IMR-90 (cell line): Measurements from ENCODE around the gene ING3. TPM values are rescaled to one million over a fixed set of nuclear protein-coding genes. Genes with fewer than 3 reads are reported as not detected.

ENCODE experiments used
- ATAC-seq: fragments of 200-7000 bp; cut with Tn5 transposase; 2 replicates; pipeline ENCODE4 v1.9.1; 2020; ENCODE audit warnings: low read depth, mild to moderate bottlenecking, moderate library complexity
- BruUV-seq: library from RNA; stranded (reverse); fragments of 400-500 nt; replicated peaks from 2 replicates; lab custom pipeline; 2021; lab: Mats Ljungman, UMichigan
- CTCF ChIA-PET: fragments of 300-600 bp; formaldehyde crosslinking; extraction: SDS; loops from one replicate; lab custom pipeline; 2021; ENCODE audit warnings: antibody characterized with exemption; lab: Yijun Ruan, JAX
- POLR2A ChIA-PET: fragments of 300-600 bp; sonication (Branson Sonifier 250); formaldehyde crosslinking; loops from one replicate; lab custom pipeline; 2022; ENCODE audit warnings: antibody characterized with exemption; ENCODE audit not compliant: unreplicated experiment; lab: Charles Lee
- DNase-seq: peaks from one replicate; pipeline ENCODE4 v3.0.0; 2013
- H2AFZ ChIP-seq: replicated peaks from 2 replicates; pipeline ENCODE3; 2013; ENCODE audit warnings: low read length, mild to moderate bottlenecking; ENCODE audit not compliant: poor library complexity
- H2AK5ac ChIP-seq: 2 replicates; pipeline ENCODE4 v1.6.1; 2013; ENCODE audit warnings: low read depth, low read length, inconsistent platforms
- H2AK9ac ChIP-seq: replicated peaks from 2 replicates; pipeline ENCODE3; 2013; ENCODE audit warnings: mild to moderate bottlenecking, low read depth, low read length, moderate library complexity; ENCODE audit not compliant: poor library complexity
- H2BK120ac ChIP-seq: 2 replicates; pipeline ENCODE4 v1.6.1; 2013; ENCODE audit warnings: low read depth, low read length, inconsistent platforms
- H2BK15ac ChIP-seq: 3 replicates; pipeline ENCODE4 v1.6.1; 2013; ENCODE audit warnings: low read depth, low read length, inconsistent platforms
- H2BK20ac ChIP-seq: 2 replicates; pipeline ENCODE4 v1.6.1; 2013; ENCODE audit warnings: low read depth, mild to moderate bottlenecking, inconsistent platforms, low read length, moderate library complexity
- H2BK5ac ChIP-seq: 2 replicates; pipeline ENCODE4 v1.6.1; 2013; ENCODE audit warnings: mild to moderate bottlenecking, low read depth, low read length, inconsistent platforms; ENCODE audit not compliant: poor library complexity, severe bottlenecking
- H3K14ac ChIP-seq: replicated peaks from 2 replicates; pipeline ENCODE4 v1.6.1; 2013; ENCODE audit warnings: low read depth, low read length, inconsistent platforms
- H3K18ac ChIP-seq: 2 replicates; pipeline ENCODE4 v1.6.1; 2013; ENCODE audit warnings: low read depth, low read length, control low read depth
- H3K23ac ChIP-seq: 2 replicates; pipeline ENCODE4 v1.6.1; 2013; ENCODE audit warnings: low read depth, low read length, inconsistent platforms
- H3K27ac ChIP-seq: 2 replicates; pipeline ENCODE4 v1.5.1; 2013; ENCODE audit warnings: mild to moderate bottlenecking, control low read depth, low read length; ENCODE audit not compliant: insufficient read depth
- H3K27me3 ChIP-seq: 2 replicates; pipeline ENCODE4 v1.6.1; 2013; ENCODE audit warnings: low read length; ENCODE audit not compliant: control insufficient read depth, insufficient read depth
- H3K36me3 ChIP-seq: 2 replicates; pipeline ENCODE4 v1.6.1; 2013; ENCODE audit warnings: low read length, mixed read lengths; ENCODE audit not compliant: control insufficient read depth, insufficient read depth
- H3K4ac ChIP-seq: 2 replicates; pipeline ENCODE4 v1.6.1; 2013; ENCODE audit warnings: low read depth, low read length, inconsistent platforms
- H3K4me1 ChIP-seq: 2 replicates; pipeline ENCODE4 v1.6.1; 2013; ENCODE audit warnings: low read length, mixed read lengths; ENCODE audit not compliant: control insufficient read depth, insufficient read depth
- H3K4me2 ChIP-seq: 2 replicates; pipeline ENCODE4 v1.6.1; 2013; ENCODE audit warnings: low read depth, mild to moderate bottlenecking, control low read depth, low read length, moderate library complexity
- H3K4me3 ChIP-seq: 2 replicates; pipeline ENCODE4 v1.5.1; 2013; ENCODE audit warnings: low read depth, mild to moderate bottlenecking, control low read depth, low read length, moderate library complexity; ENCODE audit not compliant: insufficient read depth
- H3K56ac ChIP-seq: 2 replicates; pipeline ENCODE4 v1.6.1; 2013; ENCODE audit warnings: low read length, inconsistent platforms; ENCODE audit not compliant: insufficient read depth; ENCODE audit errors: extremely low read depth
- H3K79me1 ChIP-seq, 2 experiments: 2 replicates each; pipeline ENCODE4 v1.6.1; 2013; ENCODE audit warnings: low read length in 2 of 2, inconsistent platforms in 1 of 2, low read depth in 1 of 2
- H3K9ac ChIP-seq: 2 replicates; pipeline ENCODE4 v1.6.1; 2013; ENCODE audit warnings: low read depth, low read length, control low read depth
- H3K9me1 ChIP-seq: 2 replicates; pipeline ENCODE4 v1.6.1; 2013; ENCODE audit warnings: low read length, inconsistent platforms; ENCODE audit not compliant: insufficient read depth
- H3K9me3 ChIP-seq: 2 replicates; pipeline ENCODE4 v1.6.1; 2013; ENCODE audit warnings: low read length; ENCODE audit not compliant: control insufficient read depth, insufficient read depth
- H4K20me1 ChIP-seq: 2 replicates; pipeline ENCODE4 v1.6.1; 2013; ENCODE audit warnings: low read length, inconsistent platforms; ENCODE audit not compliant: insufficient read depth
- H4K5ac ChIP-seq: 2 replicates; pipeline ENCODE4 v1.6.1; 2013; ENCODE audit warnings: mild to moderate bottlenecking, low read depth, low read length, control low read depth
- H4K8ac ChIP-seq, 2 experiments: 2 replicates each; pipeline ENCODE4 v1.6.1; 2013; ENCODE audit warnings: low read depth in 2 of 2, low read length in 2 of 2, control low read depth in 1 of 2, inconsistent platforms in 1 of 2
- H4K91ac ChIP-seq: 2 replicates; pipeline ENCODE4 v1.6.1; 2013; ENCODE audit warnings: low read depth, low read length, inconsistent platforms; ENCODE audit not compliant: insufficient read depth
- BHLHE40 ChIP-seq: fragments of 150-350 bp; IDR thresholded peaks from 2 replicates; pipeline ENCODE4 v1.6.1; 2016; ENCODE audit warnings: mild to moderate bottlenecking, low read depth, low read length
- dilution Hi-C: fragments of 300-500 bp; cut with HindIII; formaldehyde crosslinking; loops from one replicate; pipeline ENCODE4 v1.14.3; 2018; ENCODE audit warnings: low sequenced_read_pairs; ENCODE audit not compliant: unreplicated experiment
- in situ Hi-C: fragments of 300-500 bp; cut with MboI; formaldehyde crosslinking; loops from 3 replicates; pipeline ENCODE4 v1.14.3; 2019; ENCODE audit warnings: low sequenced_read_pairs, inconsistent platforms, mixed read lengths
- intact Hi-C: fragments of 100-400 bp; cut with micrococcal nuclease; formaldehyde crosslinking; loops from 2 replicates; pipeline ENCODE4 v1.10.0; 2022
- polyA plus RNA-seq, 3 experiments: library from polyadenylated mRNA; depleted of rRNA; stranded (reverse); fragments of >200 nt; gene quantifications; 2 replicates each; pipeline ENCODE4 v1.2.3, GENCODE V29; 2012; ENCODE audit warnings: low replicate concordance in 1 of 3
- total RNA-seq: library from RNA; depleted of rRNA; stranded (reverse); fragments of >200 nt; gene quantifications from 2 replicates; pipeline ENCODE4 v1.2.3, GENCODE V29; 2012
- TF ChIP-seq, protein P1 (sequence below): conservative IDR thresholded peaks from 2 replicates; pipeline ENCODE4 v1.5.1; 2012; ENCODE audit warnings: mild to moderate bottlenecking, low read depth, low read length, improper control_type of control experiment
- TF ChIP-seq, protein P2 (sequence below): fragments of 150-350 bp; IDR thresholded peaks from 2 replicates; pipeline ENCODE4 v1.6.1; 2016; ENCODE audit warnings: low read depth, mild to moderate bottlenecking, low read length, moderate library complexity, borderline replicate concordance

ING3 gene
- total and polyA plus RNA-seq, 2 of the 4 experiments (the other 2 are of a cell fraction): 7.2 to 11.3 TPM

DNA sequence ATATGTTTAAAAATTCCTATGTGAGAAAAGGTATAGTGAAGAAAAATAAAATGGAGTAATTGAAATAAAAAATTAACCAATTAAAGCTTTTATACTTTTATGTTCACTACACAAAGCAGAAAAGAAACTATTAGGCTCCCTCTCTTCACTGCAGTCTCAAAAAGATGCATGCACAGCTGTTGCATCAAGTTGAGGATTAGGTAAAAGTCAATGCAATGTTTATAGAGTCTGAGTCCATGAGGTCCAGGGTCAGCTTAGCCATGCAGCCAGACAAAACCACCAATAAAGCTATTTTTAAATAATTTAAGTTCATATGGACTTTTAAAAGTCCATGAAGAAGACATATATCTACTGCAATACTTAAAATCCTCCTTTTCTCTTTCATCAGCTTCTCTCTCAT lies 31.1 kb upstream of the ING3 start:
- H3K18ac ChIP-seq: no peak overlapping the region
- no peak overlapping the region for H2AK9ac ChIP-seq
- H2BK5ac ChIP-seq: no peak overlapping the region
- H4K5ac ChIP-seq: no peak overlapping the region
- H4K20me1 ChIP-seq: no peaks in the 10 kb centered on the region
- H3K23ac ChIP-seq: no peak overlapping the region
- intact Hi-C loops (no loop called here), in situ Hi-C loops (no loop called here), dilution Hi-C loops (no loop called here)
- TF ChIP-seq BHLHE40: no peak
- TF ChIP-seq, protein P1, sequence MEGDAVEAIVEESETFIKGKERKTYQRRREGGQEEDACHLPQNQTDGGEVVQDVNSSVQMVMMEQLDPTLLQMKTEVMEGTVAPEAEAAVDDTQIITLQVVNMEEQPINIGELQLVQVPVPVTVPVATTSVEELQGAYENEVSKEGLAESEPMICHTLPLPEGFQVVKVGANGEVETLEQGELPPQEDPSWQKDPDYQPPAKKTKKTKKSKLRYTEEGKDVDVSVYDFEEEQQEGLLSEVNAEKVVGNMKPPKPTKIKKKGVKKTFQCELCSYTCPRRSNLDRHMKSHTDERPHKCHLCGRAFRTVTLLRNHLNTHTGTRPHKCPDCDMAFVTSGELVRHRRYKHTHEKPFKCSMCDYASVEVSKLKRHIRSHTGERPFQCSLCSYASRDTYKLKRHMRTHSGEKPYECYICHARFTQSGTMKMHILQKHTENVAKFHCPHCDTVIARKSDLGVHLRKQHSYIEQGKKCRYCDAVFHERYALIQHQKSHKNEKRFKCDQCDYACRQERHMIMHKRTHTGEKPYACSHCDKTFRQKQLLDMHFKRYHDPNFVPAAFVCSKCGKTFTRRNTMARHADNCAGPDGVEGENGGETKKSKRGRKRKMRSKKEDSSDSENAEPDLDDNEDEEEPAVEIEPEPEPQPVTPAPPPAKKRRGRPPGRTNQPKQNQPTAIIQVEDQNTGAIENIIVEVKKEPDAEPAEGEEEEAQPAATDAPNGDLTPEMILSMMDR: no peak
- TF ChIP-seq, protein P2, sequence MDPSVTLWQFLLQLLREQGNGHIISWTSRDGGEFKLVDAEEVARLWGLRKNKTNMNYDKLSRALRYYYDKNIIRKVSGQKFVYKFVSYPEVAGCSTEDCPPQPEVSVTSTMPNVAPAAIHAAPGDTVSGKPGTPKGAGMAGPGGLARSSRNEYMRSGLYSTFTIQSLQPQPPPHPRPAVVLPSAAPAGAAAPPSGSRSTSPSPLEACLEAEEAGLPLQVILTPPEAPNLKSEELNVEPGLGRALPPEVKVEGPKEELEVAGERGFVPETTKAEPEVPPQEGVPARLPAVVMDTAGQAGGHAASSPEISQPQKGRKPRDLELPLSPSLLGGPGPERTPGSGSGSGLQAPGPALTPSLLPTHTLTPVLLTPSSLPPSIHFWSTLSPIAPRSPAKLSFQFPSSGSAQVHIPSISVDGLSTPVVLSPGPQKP: no peak
- H3K79me1 ChIP-seq: no peaks in the 10 kb centered on the region
- no peak overlapping the region for H2BK20ac ChIP-seq
- H4K91ac ChIP-seq: no peak overlapping the region
- ChIA-PET POLR2A (no interaction called here), CTCF (interaction anchor here (1.4 kb wide), 1 partner anchor 113 kb away, joined by 4 read pairs; no protein-coding TSS in a partner anchor)
- no peak overlapping the region for H2BK120ac ChIP-seq
- H3K4me2 ChIP-seq: no peak overlapping the region
- peak; percentile 17; the same call in 1 of the 2 replicates for ATAC-seq
- H2BK15ac ChIP-seq: no peak overlapping the region
- no peak overlapping the region for H2AK5ac ChIP-seq
- H3K4me3 ChIP-seq: no peak overlapping the region
- H3K9me3 ChIP-seq: no peaks in the 10 kb centered on the region
- H3K4me1 ChIP-seq: no peaks in the 10 kb centered on the region
- H3K36me3 ChIP-seq: no peaks in the 10 kb centered on the region
- no TSS peak for BruUV-seq
- H3K9me1 ChIP-seq: no peaks in the 10 kb centered on the region; the same call in 1 of the 2 replicates
- no peak overlapping the region for H3K9ac ChIP-seq
- peak; percentile 8 for DNase-seq
- no peak overlapping the region for H4K8ac ChIP-seq
- no peaks in the 10 kb centered on the region; the same call in 1 of the 2 replicates for H3K27me3 ChIP-seq
- H3K56ac ChIP-seq: no peak overlapping the region
- H3K14ac ChIP-seq: no peak overlapping the region
- H2AFZ ChIP-seq: no peak overlapping the region
- no peak overlapping the region for H3K27ac ChIP-seq
- no peak overlapping the region for H3K4ac ChIP-seq
